ENCODE measurements around the gene TPSAB1.
"Not testable (repeated sequence)": the region's sequence is repeated elsewhere in the genome, so short reads cannot be mapped to it uniquely, and the experiment has no call there.

The TPSAB1 gene

GRCh38 chr16:1223355-1224214 is 16.9 kb upstream of the TPSAB1 start:
- DNase-seq (ENCODE audit: low spot score), result no peak

DNA sequence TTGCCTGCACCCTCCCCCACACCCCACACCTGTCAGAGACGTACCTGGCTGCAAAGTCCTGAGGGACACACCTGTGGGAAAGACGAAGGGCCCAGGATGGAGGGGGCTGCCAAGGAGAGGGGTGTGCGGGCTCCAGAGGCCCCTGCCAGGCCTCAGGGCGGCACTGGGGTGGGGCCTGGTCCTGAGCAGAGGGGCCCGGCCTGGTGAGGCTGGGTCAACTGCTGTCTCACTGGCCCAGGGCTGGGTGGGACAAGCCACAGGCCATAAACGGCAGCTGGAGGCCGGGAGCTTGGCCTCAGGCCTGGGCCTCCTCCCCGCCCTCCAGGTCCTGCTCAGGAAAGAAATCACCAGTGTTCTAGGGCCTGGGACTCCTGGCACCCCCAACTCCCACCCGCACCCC is 15.9 kb upstream of the TPSAB1 start:
- DNase-seq (ENCODE audit: low spot score), result no peak

DNA sequence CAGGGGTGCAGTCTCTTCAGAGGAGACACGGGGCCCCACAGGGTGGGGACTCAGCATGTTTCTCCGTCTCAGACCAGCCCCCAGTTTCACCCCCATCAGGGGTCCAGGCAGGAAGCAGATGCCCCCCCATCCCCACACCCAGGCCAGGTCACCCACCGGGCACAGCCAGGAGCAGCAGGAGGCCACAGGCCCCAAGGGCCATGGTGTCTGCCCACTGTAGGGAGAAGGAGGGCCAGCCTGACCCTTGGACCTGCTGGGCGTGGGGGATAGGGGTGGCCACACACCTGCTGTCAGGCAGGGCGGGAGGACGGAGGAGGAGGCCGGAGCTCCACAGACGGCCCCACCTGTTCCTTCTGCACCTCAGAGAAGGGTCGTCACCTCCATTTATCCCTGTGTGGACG is 15.5 kb upstream of the TPSAB1 start, which contains the start of gene TPSG1:
TSS of gene TPSG1 (minus strand) at position 218 of the 401 bp plus-strand sequence. CDS start at position 202, 16 bp downstream.
- no peak for DNase-seq (ENCODE audit: low spot score)

- not testable (repeated sequence) for DNase-seq (ENCODE audit: low spot score)
Observed at GRCh38 chr16:1225728-1226311, 14.7 kb upstream of the TPSAB1 start.

DNA sequence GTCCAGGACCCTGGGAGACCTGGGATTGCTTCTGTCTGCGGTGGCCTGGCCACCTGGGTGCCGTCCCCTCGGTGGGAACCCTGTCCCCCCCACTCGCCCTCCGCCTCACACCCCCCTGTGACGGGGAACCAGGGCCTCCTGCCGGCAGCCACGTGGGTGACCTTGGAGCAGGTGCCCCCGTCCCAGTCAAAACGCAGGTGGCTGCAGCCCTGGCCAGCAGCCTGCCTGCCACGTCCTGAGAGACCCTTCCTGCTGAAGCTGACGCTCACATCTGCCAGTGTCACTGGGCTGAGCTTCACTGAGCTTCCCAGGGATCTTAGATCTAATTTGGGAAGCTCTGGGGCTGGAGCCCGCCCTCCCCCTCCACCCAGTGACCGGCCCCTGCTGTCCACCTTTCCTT is 13.8 kb upstream of the TPSAB1 start:
- DNase-seq (ENCODE audit: low spot score), result not testable (repeated sequence)

- DNase-seq (ENCODE audit: low spot score), result not testable (repeated sequence)
Observed at GRCh38 chr16:1228227-1228626, 12.3 kb upstream of the TPSAB1 start.

DNA sequence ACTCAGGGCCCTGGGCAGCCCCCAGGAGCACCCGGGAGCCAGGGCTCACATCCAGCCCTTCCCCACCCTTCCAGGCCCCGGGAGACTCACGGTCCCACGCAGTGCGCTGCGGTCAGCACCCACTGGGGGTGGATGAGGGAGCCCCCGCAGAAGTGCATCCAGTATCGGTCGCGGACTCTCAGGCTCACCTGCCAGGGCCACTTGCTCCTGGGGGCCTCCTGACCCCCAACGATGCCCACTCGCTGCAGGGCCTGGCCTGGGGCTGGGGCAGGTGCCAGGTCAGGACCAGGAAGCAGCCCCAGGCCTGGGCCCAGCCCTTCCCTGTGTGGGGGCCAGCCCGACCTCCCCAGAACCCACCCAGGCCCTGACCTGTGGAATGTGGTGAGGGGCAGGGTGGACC is 11.0 kb upstream of the TPSAB1 start:
- DNase-seq (ENCODE audit: low spot score), result not testable (repeated sequence)

- not testable (repeated sequence) for DNase-seq (ENCODE audit: low spot score)
Observed at GRCh38 chr16:1230084-1230470, 10.4 kb upstream of the TPSAB1 start, which contains the start of gene TPSB2. TSS of gene TPSB2 (minus strand) at chr16:1230184. CDS start at chr16:1229951, 233 bp downstream.

DNA sequence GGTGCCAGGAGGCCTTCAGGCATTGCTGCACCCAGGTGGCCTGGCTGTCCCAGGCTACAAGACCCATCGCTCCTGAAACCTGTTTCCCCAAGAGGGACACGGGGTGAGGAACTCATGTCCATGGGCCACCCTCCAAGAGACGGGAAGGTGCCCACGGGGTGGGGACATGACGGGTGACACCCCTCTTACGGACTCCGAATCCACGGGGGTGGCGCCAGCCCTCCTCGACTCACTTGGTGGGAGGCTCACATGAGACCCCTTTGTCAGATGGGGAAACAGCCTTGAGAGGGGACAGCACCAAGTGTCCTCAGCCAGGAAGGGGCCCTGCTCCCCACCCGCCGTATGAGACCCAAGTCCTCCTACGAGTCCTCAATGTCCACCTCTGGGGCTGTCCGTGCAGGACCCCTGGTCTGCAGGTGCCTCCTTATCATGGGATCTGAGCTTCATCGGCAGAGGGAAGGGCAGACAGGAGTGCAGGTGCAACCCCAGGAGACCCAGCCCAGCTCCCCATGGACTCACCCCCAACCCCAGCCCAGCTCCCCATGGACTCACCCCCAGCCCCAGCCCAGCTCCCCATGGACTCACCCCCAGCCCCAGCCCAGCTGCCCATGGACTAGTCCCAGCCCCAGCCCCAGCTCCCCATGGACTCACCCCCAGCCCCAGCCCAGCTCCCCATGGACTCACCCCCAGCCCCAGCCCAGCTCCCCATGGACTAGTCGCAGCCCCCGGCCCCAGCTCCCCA is 9.9 kb upstream of the TPSAB1 start:
- DNase-seq (ENCODE audit: low spot score), result not testable (repeated sequence)

DNA sequence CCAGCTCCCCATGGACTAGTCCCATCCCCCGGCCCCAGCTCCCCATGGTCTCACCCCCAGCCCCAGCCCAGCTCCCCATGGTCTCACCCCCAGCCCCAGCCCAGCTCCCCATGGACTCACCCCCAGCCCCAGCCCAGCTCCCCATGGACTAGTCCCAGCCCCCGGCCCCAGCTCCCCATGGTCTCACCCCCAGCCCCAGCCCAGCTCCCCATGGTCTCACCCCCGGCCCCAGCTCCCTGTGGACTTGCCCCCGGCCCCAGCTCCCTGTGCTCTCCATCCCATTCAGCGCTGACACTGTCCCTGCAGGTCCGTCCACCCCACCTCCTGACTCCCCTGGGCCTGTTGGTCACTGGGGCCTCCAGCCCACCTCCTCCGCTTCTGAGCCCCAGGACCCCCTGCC is 9.2 kb upstream of the TPSAB1 start:
- not testable (repeated sequence) for DNase-seq (ENCODE audit: low spot score)

DNA sequence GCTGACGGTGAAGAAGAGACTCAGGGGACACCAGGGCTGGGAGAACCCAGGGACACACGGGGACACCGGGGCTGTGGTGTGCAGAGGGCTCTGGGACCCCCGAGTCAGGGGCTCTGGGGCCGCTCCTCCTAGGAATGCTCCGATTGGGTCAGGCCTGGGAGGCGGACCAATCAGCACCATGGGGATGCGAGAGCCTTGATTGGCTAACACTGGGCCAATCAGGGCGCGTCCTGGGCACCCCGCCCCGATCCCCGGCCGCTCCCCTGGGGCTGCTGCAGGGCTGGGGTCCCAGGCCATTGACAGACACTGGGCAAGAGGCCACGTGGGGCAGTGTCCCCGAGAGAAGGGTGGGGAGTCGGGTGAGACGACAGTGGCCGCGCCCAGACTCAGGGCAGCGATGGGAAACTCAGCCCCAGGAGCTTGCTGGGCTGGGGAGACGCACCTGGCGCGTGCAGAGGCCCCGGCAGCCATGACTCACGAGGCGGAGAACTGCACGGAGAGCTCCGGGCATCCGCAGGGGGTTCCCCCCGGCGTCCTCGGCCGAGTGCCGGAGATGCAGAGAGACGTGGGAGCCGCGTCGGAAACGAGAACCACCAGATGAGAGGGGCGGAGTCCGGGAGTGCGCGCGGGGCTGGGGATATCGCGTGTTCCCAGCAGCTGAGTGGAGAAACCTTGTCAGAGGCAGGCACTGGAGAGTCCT is 8.3 kb upstream of the TPSAB1 start:
- not testable (repeated sequence) for DNase-seq (ENCODE audit: low spot score)

DNA sequence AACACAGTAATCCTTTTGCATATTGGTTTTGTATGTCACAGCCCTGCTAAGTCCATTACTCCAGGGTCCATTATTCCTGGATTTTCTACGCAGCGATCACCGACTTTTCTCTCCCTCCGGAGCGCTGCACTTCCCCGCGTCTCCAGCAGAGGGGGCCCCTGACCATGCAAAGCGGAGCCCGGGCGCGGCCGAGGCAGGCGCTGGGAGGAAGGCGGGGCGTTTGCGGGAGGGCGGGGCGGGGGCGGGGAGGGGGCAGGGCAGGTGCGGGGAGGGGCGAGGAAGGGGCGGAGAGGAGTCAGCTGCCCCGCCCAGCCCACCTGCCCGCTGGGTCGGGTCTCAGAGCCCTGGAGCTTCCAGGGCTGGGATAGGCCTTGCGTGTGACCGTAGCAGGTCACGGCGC is 3.8 kb upstream of the TPSAB1 start:
- not testable (repeated sequence) for DNase-seq (ENCODE audit: low spot score)

GRCh38 chr16:1237990-1238389 is 2.5 kb upstream of the TPSAB1 start:
- no peak for DNase-seq (ENCODE audit: low spot score)

- not testable (repeated sequence) for DNase-seq (ENCODE audit: low spot score)
Observed at GRCh38 chr16:1238909-1239308, 1.6 kb upstream of the TPSAB1 start.

DNA sequence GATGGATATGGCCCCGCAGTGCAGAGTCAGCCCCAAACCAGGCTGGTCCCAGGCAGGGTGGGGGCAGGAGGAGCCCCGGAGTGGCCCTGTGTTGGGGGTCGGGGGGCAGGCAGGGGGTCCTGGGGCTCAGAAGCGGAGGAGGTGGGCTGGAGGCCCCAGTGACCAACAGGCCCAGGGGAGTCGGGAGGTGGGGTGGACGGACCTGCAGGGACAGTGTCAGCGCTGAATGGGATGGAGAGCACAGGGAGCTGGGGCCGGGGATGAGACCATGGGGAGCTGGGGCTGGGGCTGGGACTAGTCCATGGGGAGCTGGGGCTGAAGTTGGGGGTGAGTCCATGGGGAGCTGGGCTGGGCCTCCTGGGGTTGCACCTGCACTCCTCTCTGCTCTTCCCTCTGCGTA is 930 bp upstream of the TPSAB1 start:
- DNase-seq (ENCODE audit: low spot score), result not testable (repeated sequence)

DNA sequence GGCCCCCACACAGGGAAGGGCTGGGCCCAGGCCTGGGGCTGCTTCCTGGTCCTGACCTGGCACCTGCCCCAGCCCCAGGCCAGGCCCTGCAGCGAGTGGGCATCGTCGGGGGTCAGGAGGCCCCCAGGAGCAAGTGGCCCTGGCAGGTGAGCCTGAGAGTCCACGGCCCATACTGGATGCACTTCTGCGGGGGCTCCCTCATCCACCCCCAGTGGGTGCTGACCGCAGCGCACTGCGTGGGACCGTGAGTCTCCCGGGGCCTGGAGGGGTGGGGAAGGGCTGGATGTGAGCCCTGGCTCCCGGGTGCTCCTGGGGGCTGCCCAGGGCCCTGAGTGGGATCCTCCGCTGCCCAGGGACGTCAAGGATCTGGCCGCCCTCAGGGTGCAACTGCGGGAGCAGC is 576 bp downstream of the TPSAB1 start:
- not testable (repeated sequence) for DNase-seq (ENCODE audit: low spot score)

DNA sequence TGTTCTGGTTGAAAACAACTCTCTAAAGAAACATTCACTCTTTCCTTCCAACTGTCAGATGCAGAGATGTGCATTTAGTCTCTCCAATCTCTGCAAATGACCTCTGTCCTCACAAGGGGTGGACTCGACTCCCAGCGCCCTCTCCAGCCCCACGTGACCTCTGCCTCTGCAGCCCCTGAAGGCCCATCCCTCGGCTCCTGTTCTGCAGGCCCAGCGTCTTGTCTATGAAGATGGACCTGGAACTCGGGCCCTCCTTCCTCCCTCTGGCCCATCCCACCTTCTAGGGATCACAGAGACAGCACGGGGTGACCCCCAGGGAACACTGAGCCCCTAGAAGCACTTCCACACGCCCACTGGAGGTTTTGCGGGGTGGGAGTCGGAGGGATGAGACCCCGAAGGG is 2.9 kb downstream of the TPSAB1 start:
- not testable (repeated sequence) for DNase-seq (ENCODE audit: low spot score)

DNA sequence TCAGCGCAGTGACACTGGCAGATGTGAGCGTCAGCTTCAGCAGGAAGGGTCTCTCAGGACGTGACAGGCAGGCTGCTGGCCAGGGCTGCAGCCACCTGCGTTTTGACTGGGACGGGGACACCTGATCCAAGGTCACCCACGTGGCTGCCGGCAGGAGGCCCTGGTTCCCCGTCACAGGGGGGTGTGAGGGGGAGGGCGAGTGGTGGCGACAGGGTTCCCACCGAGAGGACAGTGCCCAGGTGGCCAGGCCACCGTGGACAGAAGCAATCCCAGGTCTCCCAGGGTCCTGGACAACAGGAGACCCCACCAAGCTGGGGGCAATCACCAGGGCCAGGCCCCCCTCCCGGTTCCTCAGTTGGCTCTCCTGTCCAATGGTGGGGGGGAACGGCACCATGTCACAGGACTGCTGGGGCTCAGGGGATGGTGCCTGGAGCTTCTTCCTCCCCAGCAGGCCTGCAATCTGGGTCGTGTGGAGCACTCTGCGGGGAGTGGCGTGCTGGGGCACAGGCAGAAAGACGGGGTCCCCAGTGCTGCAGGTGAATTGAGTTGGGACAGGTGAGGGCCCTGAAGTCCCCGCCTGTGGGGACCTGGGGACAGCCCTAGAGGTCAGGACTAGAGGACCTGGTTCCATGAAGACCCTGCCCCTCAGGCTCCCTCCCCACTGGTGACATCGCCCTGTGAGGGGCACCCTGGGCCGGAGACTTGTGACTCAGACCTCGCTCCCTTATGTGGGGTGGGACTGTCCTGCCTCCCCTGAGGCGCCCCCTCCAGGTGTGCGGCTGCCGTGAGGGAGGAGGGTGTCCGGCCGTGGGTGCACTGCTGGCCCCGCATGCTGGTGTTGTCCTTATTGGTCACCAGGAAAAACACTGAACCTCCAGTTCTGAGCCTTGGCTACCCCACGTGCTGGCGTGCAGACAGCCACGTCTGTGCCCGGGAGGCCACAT is 3.7 kb downstream of the TPSAB1 start:
- DNase-seq (ENCODE audit: low spot score), result not testable (repeated sequence)

GRCh38 chr16:1244881-1245280 is 4.4 kb downstream of the TPSAB1 start:
- DNase-seq (ENCODE audit: low spot score), result no peak

DNA sequence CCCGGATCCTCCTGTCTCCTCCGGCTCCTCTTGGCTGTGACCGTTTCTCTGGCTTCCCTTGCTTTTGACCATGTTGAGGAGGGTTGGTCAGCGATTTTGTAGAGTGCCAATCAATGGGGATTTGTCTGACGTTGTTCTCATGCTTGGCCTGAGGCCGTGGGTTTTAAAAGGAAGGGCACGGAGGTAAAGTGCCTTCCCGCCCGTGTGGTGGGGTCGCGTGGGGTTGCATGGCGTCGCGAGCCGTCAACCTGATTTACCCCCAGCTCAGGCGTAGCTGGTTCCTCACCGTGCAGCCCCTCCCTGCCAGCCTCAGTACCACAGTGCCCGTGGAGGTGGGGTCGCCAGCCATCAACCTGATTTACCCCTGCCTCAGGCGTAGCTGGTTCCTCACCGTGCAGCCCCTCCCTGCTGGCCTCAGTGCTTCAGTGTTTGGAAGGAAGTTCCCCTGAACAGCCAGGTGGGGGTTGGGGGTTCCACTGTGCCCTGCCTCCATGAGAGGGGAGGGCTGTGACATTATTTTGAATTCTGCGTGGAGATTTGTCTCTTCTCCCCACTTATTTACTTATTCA is 5.0 kb downstream of the TPSAB1 start:
- DNase-seq (ENCODE audit: low spot score), result no peak
